GM18499 (cell line): ENCODE data around the gene NELFA.
"Not testable (repeated sequence)": the region's sequence is repeated elsewhere in the genome, so short reads cannot be mapped to it uniquely, and the experiment has no call there.

ENCODE experiments used
- ATAC-seq: cut with Tn5 transposase; IDR thresholded peaks from one replicate; pipeline ENCODE4 v1.9.1; 2021; ENCODE audit warnings: moderate number of reproducible peaks; ENCODE audit not compliant: insufficient read depth, unreplicated experiment

The NELFA gene

GRCh38 chr4:1997712-1998111 is 11.1 kb downstream of the NELFA start:
- ATAC-seq, result no peak

- ATAC-seq, result no peak
Observed at GRCh38 chr4:1996866-1997611, 11.7 kb downstream of the NELFA start.

DNA sequence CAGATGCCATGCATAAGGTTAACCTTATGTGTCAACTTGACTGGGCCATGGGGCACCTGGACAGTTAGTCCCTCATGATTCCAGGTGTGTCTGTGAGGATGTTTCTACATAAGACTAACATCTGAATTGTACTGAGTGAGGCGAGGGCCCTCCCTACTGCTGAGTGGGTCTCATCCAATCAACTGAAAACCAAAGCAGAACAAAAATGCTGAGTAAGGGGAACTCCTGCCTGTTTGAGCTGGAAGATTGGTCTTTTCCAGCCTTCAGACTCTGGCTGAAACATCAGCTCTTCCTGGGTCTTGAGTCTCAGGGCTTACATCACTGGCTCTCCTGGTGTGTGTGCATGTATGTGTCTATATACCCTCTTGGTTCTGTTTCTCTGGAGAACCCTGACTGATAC is 13.8 kb downstream of the NELFA start:
- no peak for ATAC-seq

- not testable (repeated sequence) for ATAC-seq
Observed at GRCh38 chr4:1993718-1994516, 14.9 kb downstream of the NELFA start.

DNA sequence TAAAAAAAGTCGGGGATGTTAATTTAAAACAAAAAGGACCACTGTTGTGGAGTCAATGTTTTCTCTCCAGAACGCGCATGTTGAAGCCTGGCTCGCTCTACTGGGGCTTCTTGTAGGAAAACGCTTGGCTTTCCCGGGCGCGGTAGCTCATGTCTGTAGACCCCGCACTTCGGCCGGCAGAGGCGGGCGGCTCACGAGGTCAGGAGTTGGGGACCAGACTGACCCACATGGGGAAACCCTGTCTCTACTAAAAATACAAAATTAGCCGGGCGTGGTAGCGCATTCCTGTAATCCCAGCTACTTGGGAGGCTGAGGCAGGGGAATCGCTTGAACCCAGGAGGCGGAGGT is 15.6 kb downstream of the NELFA start:
- ATAC-seq, result no peak

DNA sequence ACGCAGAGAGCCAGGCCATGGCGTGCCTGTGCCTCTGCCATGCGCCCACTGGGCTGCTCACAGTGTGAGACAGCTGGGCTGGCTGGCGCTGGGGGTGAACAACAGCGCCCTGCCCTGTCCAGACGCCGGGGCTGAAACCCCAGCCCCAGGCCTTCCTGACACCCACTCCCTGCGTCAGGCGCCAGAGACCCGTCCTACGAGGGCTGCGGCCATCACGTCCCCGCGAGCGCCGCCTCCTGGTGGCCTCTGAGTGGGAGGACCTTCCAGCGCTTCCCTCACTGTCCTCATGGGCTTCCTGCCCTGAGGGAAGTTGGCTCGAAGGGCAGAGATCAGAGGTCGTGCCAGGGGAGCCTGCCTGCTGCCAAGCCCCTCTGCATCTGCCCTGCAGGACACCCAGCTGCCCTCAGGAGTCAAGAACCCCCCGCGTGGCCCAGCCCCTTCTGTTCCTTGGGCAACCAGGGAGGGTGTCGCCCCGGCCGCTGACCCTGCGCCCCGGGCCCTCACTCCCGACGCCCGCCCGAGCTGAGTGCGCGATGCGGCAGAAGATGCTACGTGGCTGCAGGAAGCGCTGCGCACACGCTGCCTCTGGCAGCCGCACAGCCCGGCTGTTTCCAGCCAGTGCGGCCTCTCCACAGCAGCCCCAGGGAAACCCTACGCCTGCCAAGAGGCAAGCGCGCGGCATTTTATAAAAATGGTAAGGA is 16.2 kb downstream of the NELFA start:
- ATAC-seq, result no peak

- ATAC-seq, result no peak
Observed at GRCh38 chr4:1991596-1992434, 17.0 kb downstream of the NELFA start.

GRCh38 chr4:1991087-1991486 is 17.7 kb downstream of the NELFA start:
- ATAC-seq, result no peak

DNA sequence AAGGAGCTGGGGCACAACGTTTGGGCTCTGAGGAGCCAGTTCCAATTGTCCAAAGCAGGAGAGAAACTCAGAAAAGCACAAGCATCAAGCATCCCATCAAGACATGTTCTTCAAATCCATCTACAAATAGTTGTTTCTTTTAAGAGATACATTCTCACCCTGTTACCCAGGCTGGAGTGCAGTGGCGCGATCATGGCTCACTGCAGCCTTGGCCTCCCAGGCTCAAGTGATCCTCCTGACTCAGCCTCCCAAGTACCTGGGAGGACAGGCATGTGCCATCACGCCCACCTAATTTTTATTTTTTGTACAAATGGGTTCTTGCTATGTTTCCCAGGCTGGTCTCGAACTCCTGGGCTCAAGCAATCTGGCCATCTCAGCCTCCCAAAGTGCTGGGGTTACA is 18.1 kb downstream of the NELFA start:
- ATAC-seq, result no peak

DNA sequence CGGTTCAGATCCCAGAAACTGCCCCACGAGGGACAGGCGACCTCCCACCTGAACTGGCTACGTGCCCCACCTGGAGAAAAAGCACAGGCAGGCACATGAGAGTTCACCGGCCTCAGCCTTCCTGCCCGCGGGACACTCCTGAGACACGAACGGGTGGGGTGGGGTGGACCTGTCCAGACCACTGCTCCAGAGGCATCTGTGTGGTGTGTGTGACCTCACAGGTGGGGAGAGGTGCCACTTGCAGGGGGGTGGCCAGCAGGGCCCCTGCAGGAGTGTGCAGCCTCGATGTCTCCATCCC is 18.5 kb downstream of the NELFA start:
- no peak for ATAC-seq

GRCh38 chr4:1989533-1990347 is 19.0 kb downstream of the NELFA start:
- ATAC-seq, result no peak

- no peak for ATAC-seq
Observed at GRCh38 chr4:1988327-1988724, 20.4 kb downstream of the NELFA start.

- no peak for ATAC-seq
Observed at GRCh38 chr4:1987721-1988326, 20.9 kb downstream of the NELFA start.

GRCh38 chr4:1987296-1987695 is 21.5 kb downstream of the NELFA start:
- ATAC-seq, result no peak

DNA sequence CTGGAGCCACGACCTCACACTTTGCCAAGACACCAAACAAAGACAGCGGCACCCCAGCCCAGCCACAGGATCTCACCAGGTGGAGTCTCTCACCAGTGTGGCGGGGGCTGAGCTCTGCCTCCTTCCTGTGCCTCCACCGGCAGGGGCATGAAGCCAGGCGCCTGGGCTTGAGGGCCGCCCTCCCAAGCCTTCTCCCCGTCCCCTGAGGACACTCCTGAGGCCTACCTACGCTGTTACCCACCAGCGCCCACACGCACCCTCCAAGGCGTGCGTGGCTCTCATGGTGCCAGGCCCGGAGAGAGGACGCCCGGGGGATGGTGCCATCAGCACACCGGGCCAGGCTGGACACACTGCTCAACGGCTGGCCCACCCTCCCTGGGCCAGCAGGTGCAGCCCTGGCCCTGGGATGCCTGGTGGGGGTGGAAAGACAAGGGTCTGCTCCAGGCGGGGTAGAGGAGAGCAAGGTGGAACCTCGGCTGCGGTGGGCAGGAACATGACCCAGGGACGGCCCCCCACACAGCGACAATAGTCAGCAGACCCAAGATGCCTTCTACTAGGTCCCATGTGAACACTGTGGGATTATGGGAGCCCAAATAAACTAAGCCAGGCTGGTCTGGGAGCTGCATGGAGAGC is 22.1 kb downstream of the NELFA start:
- ATAC-seq, result no peak

GRCh38 chr4:1985780-1986577 is 22.8 kb downstream of the NELFA start:
- no peak for ATAC-seq

- ATAC-seq, result no peak
Observed at GRCh38 chr4:1985294-1985693, 23.5 kb downstream of the NELFA start.
